ENCODE results near the gene ALG9.

Gene ALG9

GRCh38 chr11:111833524-111833923 lies 37.9 kb downstream of the ALG9 start:
- TF ChIP-seq CTCF (IDR thresholded peaks at IDR 0.05; ENCODE audit: borderline replicate concordance, control extremely low read depth, extremely low read depth, insufficient read depth, missing control alignments) = no peak
- in situ Hi-C loops (cut with MboI; ENCODE audit: low sequenced_read_pairs, unreplicated experiment) = no loop called here
- no peak for DNase-seq (ENCODE audit: low spot score)

- TF ChIP-seq CTCF (IDR thresholded peaks at IDR 0.05; ENCODE audit: borderline replicate concordance, control extremely low read depth, extremely low read depth, insufficient read depth, missing control alignments) = no peak
- peak; percentile 61 for DNase-seq (ENCODE audit: low spot score)
- in situ Hi-C loops (cut with MboI; ENCODE audit: low sequenced_read_pairs, unreplicated experiment) = no loop called here
Measured at GRCh38 chr11:111829185-111829968, 42.0 kb downstream of the ALG9 start.

GRCh38 chr11:111826322-111826950 lies 44.9 kb downstream of the ALG9 start:
- DNase-seq (ENCODE audit: low spot score) = no peak
- TF ChIP-seq CTCF (IDR thresholded peaks at IDR 0.05; ENCODE audit: borderline replicate concordance, control extremely low read depth, extremely low read depth, insufficient read depth, missing control alignments) = no peak
- in situ Hi-C loops (cut with MboI; ENCODE audit: low sequenced_read_pairs, unreplicated experiment) = no loop called here

GRCh38 chr11:111823629-111824028 lies 47.8 kb downstream of the ALG9 start:
- DNase-seq (ENCODE audit: low spot score) = no peak
- in situ Hi-C loops (cut with MboI; ENCODE audit: low sequenced_read_pairs, unreplicated experiment) = no loop called here
- no peak for TF ChIP-seq CTCF (IDR thresholded peaks at IDR 0.05; ENCODE audit: borderline replicate concordance, control extremely low read depth, extremely low read depth, insufficient read depth, missing control alignments)

- in situ Hi-C loops (cut with MboI; ENCODE audit: low sequenced_read_pairs, unreplicated experiment) = no loop called here
- no peak for TF ChIP-seq CTCF (IDR thresholded peaks at IDR 0.05; ENCODE audit: borderline replicate concordance, control extremely low read depth, extremely low read depth, insufficient read depth, missing control alignments)
- DNase-seq (ENCODE audit: low spot score) = no peak
Measured at GRCh38 chr11:111823131-111823530, 48.2 kb downstream of the ALG9 start.

GRCh38 chr11:111819829-111820237 lies 51.5 kb downstream of the ALG9 start:
- no peak for TF ChIP-seq CTCF (IDR thresholded peaks at IDR 0.05; ENCODE audit: borderline replicate concordance, control extremely low read depth, extremely low read depth, insufficient read depth, missing control alignments)
- in situ Hi-C loops (cut with MboI; ENCODE audit: low sequenced_read_pairs, unreplicated experiment) = no loop called here
- DNase-seq (ENCODE audit: low spot score) = no peak

Data from GM13976 (cell line).